OCI-LY3 (cell line): ENCODE measurements around the gene NRXN3.

Experiments
- EZH2phosphoT487 ChIP-seq: fragments of 200-600 bp; shearing (Covaris generic); IDR thresholded peaks from 2 replicates; pipeline ENCODE4 v1.6.1; 2018; ENCODE audit warnings: antibody characterized with exemption, mixed run types, low read depth
- TF ChIP-seq, protein P1 (sequence below): fragments of 200-600, 300-600 bp; sonication (generic); IDR thresholded peaks from 2 replicates; pipeline ENCODE4 v1.5.1; 2014; ENCODE audit warnings: antibody characterized with exemption, low read length, low read depth

- TF ChIP-seq, protein P1, sequence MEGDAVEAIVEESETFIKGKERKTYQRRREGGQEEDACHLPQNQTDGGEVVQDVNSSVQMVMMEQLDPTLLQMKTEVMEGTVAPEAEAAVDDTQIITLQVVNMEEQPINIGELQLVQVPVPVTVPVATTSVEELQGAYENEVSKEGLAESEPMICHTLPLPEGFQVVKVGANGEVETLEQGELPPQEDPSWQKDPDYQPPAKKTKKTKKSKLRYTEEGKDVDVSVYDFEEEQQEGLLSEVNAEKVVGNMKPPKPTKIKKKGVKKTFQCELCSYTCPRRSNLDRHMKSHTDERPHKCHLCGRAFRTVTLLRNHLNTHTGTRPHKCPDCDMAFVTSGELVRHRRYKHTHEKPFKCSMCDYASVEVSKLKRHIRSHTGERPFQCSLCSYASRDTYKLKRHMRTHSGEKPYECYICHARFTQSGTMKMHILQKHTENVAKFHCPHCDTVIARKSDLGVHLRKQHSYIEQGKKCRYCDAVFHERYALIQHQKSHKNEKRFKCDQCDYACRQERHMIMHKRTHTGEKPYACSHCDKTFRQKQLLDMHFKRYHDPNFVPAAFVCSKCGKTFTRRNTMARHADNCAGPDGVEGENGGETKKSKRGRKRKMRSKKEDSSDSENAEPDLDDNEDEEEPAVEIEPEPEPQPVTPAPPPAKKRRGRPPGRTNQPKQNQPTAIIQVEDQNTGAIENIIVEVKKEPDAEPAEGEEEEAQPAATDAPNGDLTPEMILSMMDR: no peak
- TF ChIP-seq EZH2phosphoT487: no peak
These were observed 781.4 kb downstream of the NRXN3 start for GRCh38 chr14:78951602-78952001.
